K562 (cell line): ENCODE measurements around the gene FPGS. TPM values are rescaled to one million over a fixed set of nuclear protein-coding genes. Genes with fewer than 3 reads are reported as not detected.

Experiments
- BCOR ChIP-seq: fragments of 450-650 bp; IDR thresholded peaks from 2 replicates; pipeline ENCODE4 v1.6.1; 2016
- CBFA2T3 ChIP-seq: fragments of 450-650 bp; IDR thresholded peaks from 2 replicates; pipeline ENCODE4 v1.6.1; 2017
- CHD7 ChIP-seq: fragments of 200-600 bp; sonication (generic); IDR thresholded peaks from one replicate; pipeline ENCODE4 v1.6.1; 2012; ENCODE audit warnings: mild to moderate bottlenecking, low read depth, low read length, inconsistent platforms
- EP400 ChIP-seq: fragments of 450-650 bp; IDR thresholded peaks from 2 replicates; pipeline ENCODE4 v1.6.1; 2017; ENCODE audit warnings: antibody characterized with exemption, mild to moderate bottlenecking, moderate library complexity
- ETS1 ChIP-seq: conservative IDR thresholded peaks from 2 replicates; pipeline ENCODE4 v1.6.1; 2011; ENCODE audit warnings: low read depth, mild to moderate bottlenecking, low read length; ENCODE audit not compliant: control insufficient read depth
- FOXP4 ChIP-seq: sonication (generic); formaldehyde crosslinking; IDR thresholded peaks from 2 replicates; pipeline ENCODE4 v1.8.0; 2022; ENCODE audit warnings: mild to moderate bottlenecking, missing genetic modification reagents, borderline replicate concordance
- GATAD2A ChIP-seq: fragments of 450-650 bp; IDR thresholded peaks from 2 replicates; pipeline ENCODE4 v1.6.1; 2017
- GTF2A2 ChIP-seq: IDR thresholded peaks from 2 replicates; pipeline ENCODE4 v1.6.1; 2016; ENCODE audit warnings: mild to moderate bottlenecking, missing genetic modification characterization, missing compliant biosample characterization
- HMGN3 ChIP-seq: IDR thresholded peaks from 2 replicates; pipeline ENCODE4 v1.6.1; 2011; ENCODE audit warnings: borderline replicate concordance, low read depth, mild to moderate bottlenecking, mixed read lengths, low read length; ENCODE audit not compliant: insufficient read length; ENCODE audit errors: extremely low read depth
- MCM7 ChIP-seq, 2 experiments: fragments of 450-650 bp; IDR thresholded peaks; 2 replicates each; pipeline ENCODE4 v1.6.1; 2016 to 2018
- SP1 ChIP-seq: sonication (generic); formaldehyde crosslinking; IDR thresholded peaks from 2 replicates; pipeline ENCODE4 v1.8.1; 2022; ENCODE audit warnings: mild to moderate bottlenecking, missing genetic modification reagents
- ZNF165 ChIP-seq: fragments of 250-450 bp; sonication (Bioruptor Pico); IDR thresholded peaks from 2 replicates; pipeline ENCODE4 v1.4.0; 2020; ENCODE audit warnings: borderline replicate concordance
- ZNF174 ChIP-seq: fragments of 250-450 bp; sonication (Bioruptor Pico); IDR thresholded peaks from 2 replicates; pipeline ENCODE4 v1.4.0; 2020; ENCODE audit warnings: mild to moderate bottlenecking
- ZNF316 ChIP-seq: fragments of 450-650 bp; IDR thresholded peaks from 2 replicates; pipeline ENCODE4 v1.6.1; 2016
- polyA plus RNA-seq, 8 experiments: library from polyadenylated mRNA; depleted of rRNA in 4 of 8; stranded (reverse) in 5 of 8; unstranded in 3 of 8; fragments of >200 nt; fragmentation: Nextera tagmentation in 2 of 8; fragmentation: Illumina TruSeq in 1 of 8; extraction: Ambion mirVana in 2 of 8; extraction: Trizol in 1 of 8; gene quantifications; 2 replicates each; pipeline versions ENCODE4 v1.2.1 to v1.2.3, GENCODE V29; 2011 to 2014; ENCODE audit warnings: inconsistent platforms in 1 of 8, missing spikeins in 1 of 8
- total RNA-seq, 7 experiments: library from RNA; depleted of rRNA in 6 of 7; stranded (reverse); fragments of >200 nt in 6 of 7; fragmentation: Illumina TruSeq in 2 of 7; extraction: Trizol in 2 of 7; gene quantifications; 2 replicates each; pipeline versions ENCODE4 v1.2.1 to v1.2.3, GENCODE V29; 2011 to 2021; ENCODE audit warnings: low replicate concordance in 1 of 7

FPGS gene
- total and polyA plus RNA-seq, 9 of the 15 experiments (the other 6 are each of a cell fraction or from before 2014, with no cell fraction given), result 0.84 to 86.4 (median 59.2) TPM

GRCh38 chr9:127846443-127847177, 43.9 kb downstream of the FPGS start (continued):
- no peak for TF ChIP-seq CHD7
- no peak for TF ChIP-seq CBFA2T3
- no peak for TF ChIP-seq FOXP4 (CRISPR knock-in tag)
- no peak for TF ChIP-seq ZNF174 (CRISPR knock-in tag)
- TF ChIP-seq ZNF165 (CRISPR knock-in tag), result no peak
- TF ChIP-seq MCM7 (IDR thresholded peaks at IDR 0.05), result no peak
- no peak for TF ChIP-seq GATAD2A
- TF ChIP-seq ETS1, result 0 out of 2 replicates have a peak, but pooled peaks have one; percentile 22
- no peak for TF ChIP-seq ZNF316
- peak; percentile 23 for TF ChIP-seq HMGN3
- peak; percentile 24; the same call in 1 of the 2 replicates for TF ChIP-seq EP400
- peak; percentile 79 for TF ChIP-seq BCOR
- TF ChIP-seq SP1 (CRISPR knock-in tag), result 0 out of 2 replicates have a peak, but pooled peaks have one; percentile 34
- TF ChIP-seq GTF2A2 (tag), result no peak
